AG10803 (cell line): ENCODE results near the gene CACNA1S.

Source experiments
- DNase-seq: peaks from one replicate; pipeline ENCODE4 v3.0.0; 2010; ENCODE audit warnings: low read depth
- H3K4me3 ChIP-seq: 2 replicates; pipeline ENCODE4 v1.5.1; 2011; ENCODE audit warnings: mild to moderate bottlenecking, low read length, control low read depth
- CTCF ChIP-seq: conservative IDR thresholded peaks from 2 replicates; pipeline ENCODE4 v1.5.1; 2011; ENCODE audit warnings: mild to moderate bottlenecking, low read length, control low read depth, inconsistent platforms

CACNA1S gene

GRCh38 chr1:201022493-201022819 lies 89.8 kb downstream of the CACNA1S start:
- no peak overlapping the region for H3K4me3 ChIP-seq
- no peak for TF ChIP-seq CTCF
- no peak for DNase-seq

- no peak for DNase-seq
- no peak for TF ChIP-seq CTCF
- H3K4me3 ChIP-seq: no peak overlapping the region
These were observed 90.4 kb downstream of the CACNA1S start for GRCh38 chr1:201021630-201022492.

GRCh38 chr1:201020721-201021629 lies 91.3 kb downstream of the CACNA1S start:
- no peak for DNase-seq

DNA sequence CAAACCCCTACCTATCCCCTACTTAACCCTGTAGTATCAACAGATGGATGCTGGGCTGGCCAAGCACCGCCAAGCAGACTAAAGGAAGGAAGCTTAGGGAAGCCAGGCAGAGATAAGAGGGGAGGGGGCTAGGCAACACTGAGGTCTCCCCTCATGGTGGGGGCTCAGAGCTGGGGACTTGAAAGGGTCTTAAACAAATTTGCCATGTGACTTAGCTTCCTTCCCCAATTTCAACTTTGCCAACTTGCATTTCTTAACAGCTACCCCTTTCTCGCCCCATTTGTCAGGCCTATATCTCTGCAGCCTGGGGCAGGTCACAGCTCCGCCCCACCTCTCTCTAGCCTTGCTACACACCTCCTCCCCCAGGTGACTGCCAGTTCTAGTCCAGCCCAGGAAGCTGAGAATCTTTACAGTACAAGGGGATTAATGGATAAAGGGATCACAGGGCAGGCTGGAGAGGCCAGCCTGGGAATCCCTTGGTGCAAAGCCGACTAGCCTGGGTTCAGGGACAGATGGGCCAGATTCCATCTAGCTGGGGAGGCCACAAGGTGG lies 92.1 kb downstream of the CACNA1S start:
- no peak overlapping the region for H3K4me3 ChIP-seq
- DNase-seq: no peak
- no peak for TF ChIP-seq CTCF

More at GRCh38 chr1:201020721-201021629, 91.3 kb downstream of the CACNA1S start:
- peak; percentile 14; the same call in 1 of the 2 replicates for TF ChIP-seq CTCF
- H3K4me3 ChIP-seq: no peak overlapping the region

DNA sequence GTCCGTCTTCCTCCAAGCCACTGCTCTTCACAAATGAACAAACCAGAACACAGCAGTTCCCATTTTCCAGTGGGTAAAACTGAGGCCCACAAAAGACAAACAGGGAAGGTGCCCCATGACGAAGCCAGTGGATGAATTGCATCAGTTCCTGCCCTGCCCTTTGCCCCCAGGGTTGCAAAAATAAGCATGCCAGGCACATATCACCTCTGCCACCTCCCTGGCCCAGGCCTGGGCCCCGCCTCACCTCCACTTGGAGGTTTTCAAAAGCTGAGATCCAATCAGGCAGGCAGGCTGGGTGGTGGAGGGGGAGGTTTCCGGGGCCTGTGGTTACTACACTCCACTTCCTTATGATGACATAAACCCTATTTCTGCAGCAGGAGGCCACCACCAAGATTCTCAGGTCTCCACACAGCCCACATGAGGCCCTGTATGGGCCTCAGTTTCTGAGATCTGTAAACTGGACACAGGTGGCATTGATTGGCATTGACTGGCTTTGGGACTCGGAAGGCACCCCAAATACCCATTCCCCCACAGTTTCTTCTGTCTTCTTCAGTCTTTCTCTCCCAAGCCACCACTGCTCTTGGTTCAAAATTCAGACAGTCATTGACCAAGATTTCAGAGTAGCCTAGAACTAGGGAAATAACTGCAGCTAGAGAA lies 92.8 kb downstream of the CACNA1S start:
- no peak for TF ChIP-seq CTCF
- DNase-seq: peak; percentile 31
- H3K4me3 ChIP-seq: no peak overlapping the region

- DNase-seq: no peak
- H3K4me3 ChIP-seq: no peak overlapping the region
- TF ChIP-seq CTCF: no peak
These were observed 94.4 kb downstream of the CACNA1S start for GRCh38 chr1:201017828-201018163.
